HG03280 (cell line): ENCODE measurements around the gene CD68.
A peak's percentile ranks its signal among the peaks of the same experiment; 100 is the strongest.
"Not testable (repeated sequence)": the region's sequence is repeated elsewhere in the genome, so short reads cannot be mapped to it uniquely, and the experiment has no call there.

Experiments
- ATAC-seq: cut with Tn5 transposase; IDR thresholded peaks from one replicate; pipeline ENCODE4 v1.9.1; 2021; ENCODE audit warnings: mild to moderate bottlenecking, moderate library complexity; ENCODE audit not compliant: unreplicated experiment

The CD68 gene

DNA sequence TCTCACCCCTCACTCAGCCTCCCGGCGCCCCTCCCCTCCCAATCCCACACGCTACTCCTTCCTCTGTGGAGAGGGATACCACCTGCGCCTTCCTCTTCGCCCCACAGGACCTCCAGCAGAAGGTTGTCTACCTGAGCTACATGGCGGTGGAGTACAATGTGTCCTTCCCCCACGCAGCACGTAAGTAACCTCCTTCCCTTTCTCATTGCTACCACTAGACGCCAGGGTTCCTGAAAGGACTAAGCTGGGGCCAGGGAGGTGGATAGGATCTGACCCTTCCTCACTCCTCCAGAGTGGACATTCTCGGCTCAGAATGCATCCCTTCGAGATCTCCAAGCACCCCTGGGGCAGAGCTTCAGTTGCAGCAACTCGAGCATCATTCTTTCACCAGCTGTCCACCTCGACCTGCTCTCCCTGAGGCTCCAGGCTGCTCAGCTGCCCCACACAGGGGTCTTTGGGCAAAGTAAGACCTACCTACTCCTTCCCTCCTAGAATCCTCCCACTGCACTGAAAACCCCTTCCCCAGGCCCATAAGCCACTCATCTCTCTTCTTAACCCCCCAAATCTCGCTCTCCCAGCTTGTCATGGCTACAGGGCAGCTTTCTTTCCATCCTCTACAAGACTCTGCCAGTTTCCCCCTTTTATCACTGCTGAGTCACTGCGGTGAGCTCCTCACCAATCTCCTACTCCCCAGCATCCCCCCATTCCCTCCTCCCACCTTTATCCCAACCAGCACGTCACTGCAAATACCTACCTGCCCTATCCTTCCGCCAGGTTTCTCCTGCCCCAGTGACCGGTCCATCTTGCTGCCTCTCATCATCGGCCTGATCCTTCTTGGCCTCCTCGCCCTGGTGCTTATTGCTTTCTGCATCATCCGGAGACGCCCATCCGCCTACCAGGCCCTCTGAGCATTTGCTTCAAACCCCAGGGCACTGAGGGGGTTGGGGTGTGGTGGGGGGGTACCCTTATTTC lies 1.5 kb downstream of the CD68 start:
- no peak for ATAC-seq

DNA sequence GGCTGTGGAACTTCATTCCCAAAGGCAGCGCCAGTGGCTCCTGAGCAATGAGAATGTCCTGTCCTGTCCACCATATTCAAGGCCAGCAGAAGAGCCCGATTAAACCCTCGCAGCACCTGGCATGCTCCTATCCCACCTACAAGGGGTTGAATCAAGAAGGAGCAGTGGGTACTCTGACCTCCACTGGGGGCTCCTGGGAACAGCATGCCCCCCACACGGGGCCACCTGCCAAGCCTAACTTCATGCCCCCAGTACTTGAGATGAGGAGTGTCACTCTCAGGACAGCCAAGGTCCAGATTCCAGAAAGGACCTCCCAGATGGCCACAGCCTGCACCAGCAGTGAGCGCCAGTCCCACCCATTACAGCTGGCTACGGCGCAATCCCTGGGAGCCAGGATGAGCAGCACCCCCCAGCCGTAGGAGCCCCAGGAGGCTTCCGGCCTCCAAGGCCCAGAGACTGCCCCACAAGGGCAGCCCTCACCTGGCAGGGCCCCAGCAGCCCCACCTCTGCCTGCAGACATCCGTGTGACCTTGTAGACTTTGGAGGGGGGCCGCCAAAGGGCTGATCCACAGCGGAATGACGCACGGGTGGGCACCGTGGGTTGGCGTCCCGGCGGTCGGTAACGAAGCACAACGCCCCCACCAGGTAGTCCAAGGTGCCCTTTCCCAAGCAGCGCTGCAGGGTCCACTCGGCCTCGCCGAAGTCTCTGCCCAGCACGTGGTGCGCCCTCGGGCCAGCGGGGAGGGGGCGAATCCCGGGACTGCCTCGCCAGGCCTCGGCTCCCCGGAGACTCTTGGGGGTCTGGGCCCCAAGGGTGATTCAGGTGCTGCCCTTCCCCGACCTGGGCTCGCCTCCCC lies 3.2 kb downstream of the CD68 start:
- peak; percentile 0 for ATAC-seq

DNA sequence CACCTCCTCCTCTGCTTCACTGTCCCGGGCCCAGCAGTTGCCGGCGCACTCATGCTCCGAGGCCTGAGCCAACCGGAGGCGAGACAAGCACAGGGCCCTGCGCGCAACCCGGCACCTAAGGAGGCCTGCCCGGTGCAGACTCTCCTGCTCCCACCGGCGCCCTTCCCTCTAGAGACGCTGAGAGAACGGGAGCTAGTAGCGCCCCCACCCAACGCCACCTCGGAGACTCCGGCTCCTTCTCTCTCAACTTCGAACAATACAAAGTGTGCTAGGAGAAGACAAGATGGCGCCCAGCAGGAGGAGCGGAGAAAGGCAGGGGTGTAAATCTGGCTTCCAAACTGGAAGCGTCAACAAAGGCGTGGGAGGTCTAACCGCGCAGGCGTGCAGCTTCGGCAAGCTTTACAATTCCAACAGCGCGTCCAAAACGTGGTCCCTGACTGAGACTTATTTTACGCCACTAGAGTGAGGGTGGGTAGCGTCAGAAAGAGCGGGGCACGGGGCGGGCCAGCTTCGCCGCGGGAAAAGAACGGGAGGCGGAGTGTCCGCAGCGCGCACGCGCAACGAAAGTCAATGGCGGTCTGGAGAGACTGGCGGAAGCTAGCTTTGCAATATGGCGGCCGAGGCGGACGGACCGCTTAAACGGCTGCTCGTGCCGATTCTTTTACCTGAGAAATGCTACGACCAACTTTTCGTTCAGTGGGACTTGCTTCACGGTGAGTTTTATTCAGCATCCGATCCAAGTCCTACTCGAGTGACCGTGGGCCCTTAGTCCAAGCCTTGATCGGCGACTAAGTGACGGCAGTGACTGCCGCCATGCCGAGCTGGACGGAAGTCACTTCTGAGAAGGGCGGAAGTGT lies 4.0 kb downstream of the CD68 start, which contains the start of gene MPDU1:
Gene MPDU1 (plus strand): TSS at position 600 of the 857 bp plus-strand sequence. CDS start 11 bp downstream, at position 611.
- ATAC-seq, result peak; percentile 75

DNA sequence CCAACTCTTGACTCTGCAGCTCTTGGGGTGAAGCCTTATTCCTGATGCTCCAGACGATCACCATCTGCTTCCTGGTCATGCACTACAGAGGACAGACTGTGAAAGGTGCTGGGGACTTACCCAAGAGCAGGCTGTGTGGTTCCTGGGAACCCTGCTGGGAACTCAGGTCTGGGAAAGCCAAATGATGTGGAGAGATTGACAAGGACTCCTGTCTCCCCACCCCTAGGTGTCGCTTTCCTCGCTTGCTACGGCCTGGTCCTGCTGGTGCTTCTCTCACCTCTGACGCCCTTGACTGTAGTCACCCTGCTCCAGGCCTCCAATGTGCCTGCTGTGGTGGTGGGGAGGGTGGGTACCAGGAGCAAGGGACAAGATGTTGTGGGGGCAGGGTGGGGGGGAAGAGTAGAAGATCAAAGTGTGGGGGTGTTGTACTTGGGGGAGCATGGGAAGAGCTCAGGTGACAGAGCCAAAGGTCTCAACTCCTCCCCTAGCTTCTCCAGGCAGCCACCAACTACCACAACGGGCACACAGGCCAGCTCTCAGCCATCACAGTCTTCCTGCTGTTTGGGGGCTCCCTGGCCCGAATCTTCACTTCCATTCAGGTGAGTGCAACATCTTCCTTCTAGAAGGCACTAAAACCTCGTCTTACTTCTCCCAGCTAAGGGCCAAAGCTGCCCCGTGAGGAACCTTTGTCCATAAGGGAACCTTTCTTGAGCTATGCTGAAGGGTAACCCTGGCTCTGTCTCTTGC lies 7.4 kb downstream of the CD68 start:
- ATAC-seq, result no peak

DNA sequence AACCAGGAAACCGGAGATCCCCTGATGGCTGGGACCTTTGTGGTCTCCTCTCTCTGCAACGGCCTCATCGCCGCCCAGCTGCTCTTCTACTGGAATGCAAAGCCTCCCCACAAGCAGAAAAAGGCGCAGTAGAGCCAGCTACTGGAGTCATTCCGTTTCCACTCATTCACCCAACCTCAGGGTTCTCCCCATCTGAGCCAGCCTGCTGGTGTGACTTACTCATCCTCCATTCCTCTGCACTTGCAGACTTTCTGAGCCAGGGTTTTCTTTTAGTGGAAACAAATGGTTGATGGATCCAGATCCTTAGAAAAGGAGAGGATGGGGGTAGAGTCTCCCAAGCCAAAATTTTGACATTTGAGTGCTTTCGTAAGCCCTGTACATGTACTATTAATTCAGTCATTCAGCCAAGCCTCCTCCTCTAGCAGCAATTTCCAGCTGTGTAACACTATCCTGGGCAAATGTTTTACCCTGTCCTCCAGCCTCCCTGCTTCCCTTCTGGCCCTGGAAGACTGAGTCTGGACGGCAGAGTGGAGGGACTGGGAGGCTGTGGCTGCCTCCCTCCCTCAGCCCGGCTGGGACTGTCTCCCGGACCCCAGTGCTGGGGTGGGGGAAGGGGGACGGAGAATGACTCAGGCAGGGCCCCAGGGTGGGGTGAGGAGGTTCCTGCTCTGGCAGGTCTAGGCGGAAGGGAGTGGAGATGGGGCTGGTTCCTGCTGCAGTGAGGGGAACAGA lies 8.1 kb downstream of the CD68 start:
- no peak for ATAC-seq

DNA sequence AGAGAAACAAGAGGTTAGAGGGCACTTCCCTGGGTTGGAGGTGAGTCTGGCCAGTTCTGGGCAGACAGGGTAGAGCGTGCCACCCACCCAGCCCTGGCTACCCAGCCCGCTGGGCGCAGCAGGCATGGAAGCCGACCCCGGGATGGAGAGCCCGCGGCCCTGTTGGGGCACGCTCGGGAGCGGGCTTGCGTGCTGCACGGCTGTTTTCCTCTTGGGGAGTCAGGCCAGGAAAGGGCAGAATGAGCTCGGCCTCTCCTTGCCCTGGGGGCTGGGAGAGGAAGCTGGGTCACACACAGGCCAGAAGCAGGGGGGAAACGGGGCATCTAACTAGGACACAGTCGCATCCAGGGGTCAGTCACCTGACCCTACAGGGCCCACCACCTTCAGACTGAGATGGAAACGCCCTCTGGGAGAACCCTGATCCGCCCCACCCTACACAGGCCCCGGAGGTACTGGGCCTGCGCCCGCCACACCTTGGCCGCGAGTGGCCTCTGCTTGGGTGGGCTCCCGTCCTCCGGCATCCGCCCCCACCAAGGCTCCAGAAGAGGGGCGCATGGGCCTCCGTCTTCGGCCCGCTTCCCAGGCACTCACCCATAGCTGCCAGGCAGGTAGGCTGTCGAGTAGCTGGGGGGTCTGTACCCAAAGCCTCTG lies 9.2 kb downstream of the CD68 start:
- ATAC-seq, result no peak

DNA sequence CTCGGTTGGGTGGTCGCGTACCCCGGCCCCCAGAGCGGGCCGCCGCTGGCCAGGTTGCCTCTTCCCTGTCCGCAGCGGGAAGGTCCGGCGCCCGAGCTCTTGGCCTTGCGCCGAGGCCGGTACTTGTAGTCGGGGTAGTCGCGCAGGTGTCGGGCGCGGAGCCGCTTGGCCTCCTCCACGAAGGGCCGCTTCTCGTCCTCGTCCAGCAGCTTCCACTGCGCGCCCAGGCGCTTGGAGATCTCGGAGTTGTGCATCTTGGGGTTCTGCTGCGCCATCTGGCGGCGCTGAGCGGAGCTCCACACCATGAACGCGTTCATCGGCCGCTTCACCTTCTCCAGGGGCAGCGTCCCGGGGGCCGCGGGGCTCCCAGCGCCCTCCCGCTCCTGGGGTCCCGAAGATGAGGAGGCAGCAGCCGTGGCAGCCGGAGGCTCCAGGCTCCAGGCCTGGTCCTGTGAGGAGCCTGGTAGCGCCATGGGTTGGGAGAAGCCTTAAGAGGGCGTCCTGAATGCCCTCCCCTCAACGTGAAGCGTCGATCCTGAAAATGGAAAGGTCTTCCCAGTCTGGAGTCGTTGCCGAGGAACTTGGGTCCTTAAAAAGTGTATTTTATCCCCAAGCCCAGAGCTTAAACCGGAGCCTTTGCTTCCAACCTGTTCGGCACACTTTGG lies 9.9 kb downstream of the CD68 start:
- ATAC-seq, result no peak

DNA sequence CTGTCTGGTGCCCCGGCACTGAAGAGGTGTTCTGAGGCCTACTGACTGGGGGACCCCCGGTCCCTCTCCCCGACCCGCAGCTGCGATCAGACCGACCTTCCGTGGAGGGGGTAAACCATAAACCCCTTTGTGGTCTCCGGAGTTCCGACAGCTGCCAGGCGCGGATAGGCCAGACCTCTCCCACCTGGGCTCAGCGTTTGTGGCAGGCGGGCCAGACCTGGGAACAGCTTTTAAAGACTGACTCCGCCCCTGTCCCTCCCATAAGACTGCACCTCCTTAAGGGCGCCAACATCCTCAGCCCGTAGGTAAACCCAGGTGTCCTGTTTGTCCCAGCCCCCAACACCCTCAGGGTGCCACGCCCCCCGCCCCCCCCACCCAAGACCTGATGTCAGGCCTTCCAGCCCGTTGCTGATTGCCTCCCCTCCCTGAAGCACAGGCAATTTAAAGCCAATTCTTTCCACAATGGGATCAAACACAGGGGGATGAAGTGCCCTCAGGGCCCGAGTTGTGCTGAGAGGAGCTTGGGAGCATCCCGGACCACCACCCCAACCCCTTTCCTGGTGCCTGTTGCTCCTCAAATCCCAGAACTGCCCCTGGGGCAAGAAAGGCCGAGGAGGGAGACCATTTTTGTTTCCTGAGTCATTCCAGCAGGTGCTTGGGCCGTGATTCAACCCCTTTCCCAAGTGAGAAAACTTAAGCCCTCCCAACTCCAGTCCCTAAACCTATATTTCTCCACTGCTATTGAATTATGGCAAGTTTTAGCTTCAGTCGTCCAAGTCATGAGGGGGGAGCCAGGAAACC lies 10.7 kb downstream of the CD68 start, which contains the start of gene SOX15:
Gene SOX15 (minus strand): TSS at position 204 of the 801 bp plus-strand sequence. CDS start 418 bp downstream, outside the sequence.
- ATAC-seq, result no peak

DNA sequence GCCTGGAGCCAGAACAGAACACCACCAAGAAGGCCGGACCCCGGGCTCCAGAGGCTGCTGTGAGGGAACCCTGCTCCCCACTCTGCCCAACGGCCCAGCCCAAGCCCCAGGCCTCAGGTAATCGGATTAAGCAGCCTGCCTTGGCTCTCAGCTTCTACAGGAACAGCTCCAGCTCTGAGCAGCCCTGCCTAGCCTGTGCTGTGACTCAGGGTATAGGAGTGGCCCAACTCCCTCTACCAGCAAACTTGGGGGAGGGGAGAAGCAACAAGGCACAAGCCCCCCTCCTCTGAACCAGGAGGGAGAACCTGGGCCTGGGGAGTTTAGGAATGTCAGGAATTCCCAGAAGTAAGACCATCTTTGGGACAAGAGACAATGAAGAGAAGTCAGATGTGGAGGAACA lies 11.3 kb downstream of the CD68 start:
- ATAC-seq, result no peak

DNA sequence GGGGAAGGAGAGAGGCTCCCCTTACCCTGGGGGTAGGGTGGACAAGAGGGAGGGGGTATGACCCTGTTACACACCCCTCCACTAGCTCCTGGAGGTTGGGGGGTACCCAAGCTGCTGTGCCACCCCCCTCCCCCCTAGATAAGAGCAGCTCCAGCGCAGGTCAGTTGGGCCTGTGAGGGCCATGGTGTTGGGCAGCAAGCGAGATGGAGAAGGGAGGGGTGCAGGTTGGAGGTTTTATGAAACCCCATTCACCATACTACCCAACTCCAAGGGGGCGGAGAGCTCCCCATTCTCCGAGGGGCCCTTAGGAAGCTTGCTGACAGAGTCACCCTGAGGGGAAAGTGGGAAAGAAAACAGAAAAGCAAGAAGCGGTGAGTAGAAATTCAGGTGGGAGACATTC lies 12.2 kb downstream of the CD68 start:
- no peak for ATAC-seq

DNA sequence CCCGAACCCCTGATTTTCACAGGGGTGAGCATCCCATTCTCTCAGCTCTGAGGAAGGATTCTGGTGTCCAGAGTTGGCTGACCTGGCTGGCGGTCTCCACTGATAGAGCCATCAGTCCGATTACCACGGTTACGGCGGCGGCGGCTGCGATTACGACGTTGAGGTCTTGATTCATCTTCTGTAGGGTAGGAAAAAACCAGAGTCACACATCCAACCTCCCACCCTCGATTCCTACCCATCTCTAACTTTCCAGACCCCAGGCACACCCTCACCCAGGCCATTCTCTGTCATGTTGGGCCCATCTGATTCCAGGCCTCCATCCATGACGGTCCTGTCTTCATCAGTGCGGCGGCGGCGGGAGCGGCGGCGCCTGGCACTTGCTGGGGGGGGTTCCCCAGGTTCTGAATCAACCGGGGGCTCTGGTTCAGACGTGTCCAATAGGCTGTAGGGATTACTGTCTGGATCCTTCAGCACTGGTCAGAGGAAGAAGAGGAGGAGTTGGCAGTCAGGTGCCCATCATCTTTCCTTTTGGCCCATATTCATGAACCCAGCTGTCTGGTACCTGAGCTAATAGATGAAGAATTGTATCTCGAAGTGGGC lies 13.1 kb downstream of the CD68 start:
- ATAC-seq, result no peak

DNA sequence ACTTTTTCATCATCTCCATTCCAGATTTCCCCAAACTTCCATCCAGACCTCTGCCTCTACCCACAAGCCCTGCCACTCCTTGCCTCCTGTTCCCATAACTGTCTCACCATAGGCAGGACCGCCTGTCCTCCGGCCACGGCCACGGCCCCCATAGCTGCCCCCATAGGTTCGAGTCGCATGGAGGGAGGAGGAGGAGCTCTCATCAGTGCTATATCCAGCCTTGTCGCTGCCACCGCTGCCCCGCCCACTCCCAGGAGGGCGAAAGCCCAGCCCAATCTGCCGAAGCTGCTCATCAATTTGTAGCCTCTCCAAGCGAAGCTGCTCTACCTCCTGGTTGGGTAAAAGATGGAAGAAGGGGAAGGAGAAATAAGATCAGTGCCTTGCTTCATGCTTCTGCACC lies 13.9 kb downstream of the CD68 start:
- no peak for ATAC-seq

DNA sequence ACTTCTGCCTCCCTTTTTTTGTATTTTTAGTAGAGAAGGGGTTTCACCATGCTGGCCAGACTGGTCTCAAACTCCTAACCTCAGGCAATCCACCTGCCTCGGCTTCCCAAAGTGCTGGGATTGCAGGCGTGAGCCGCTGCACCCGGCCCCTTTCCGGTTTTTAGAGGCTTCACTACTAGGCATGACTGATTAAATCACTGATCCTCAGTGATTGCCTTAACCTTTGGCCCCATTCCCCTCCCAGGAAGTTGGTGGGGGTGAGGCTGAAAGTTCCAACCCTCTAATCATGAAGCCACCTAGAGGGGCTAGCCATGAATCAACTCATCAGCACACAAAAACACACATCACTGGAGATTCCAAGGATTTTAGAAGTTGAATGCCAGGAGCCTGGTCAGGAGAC lies 18.1 kb downstream of the CD68 start:
- not testable (repeated sequence) for ATAC-seq

DNA sequence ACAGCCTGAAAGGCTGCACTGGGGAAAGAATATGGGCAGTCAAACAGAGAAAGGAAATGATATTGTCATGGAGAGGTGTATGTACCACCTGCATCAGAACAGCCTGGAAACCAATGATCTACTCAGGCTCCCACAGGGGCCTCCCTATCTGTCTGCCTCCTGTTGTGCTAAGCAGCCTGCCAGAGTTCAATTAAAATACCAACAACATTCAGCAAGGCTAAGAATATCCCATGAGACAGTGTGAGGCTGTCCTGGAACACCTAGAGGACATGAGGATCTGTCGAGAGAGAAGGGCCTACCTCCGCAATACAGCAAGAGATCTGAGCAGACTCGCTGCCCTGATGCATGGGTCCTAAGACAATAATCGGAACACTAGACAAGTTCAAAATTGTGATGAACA lies 26.8 kb downstream of the CD68 start:
- no peak for ATAC-seq

DNA sequence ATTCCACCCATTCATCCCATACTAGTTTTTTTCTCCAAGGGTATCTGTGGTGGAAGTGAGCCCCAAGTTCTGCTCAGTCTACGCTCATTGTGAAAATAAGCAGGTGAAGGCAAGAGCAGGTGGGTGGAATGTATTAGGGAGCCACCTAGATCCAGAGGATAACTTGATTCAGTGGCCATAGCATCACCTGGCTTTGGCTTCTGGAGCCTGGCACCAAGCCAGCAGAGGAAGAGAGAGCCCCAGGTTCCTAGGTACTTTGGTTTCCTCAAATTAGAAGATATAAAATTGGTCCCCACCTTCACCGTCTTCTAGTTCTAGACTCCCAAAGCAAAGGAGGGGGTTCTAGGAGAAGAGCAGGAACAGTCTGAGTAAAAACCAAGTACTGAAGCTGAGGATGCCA lies 31.2 kb downstream of the CD68 start:
- no peak for ATAC-seq

DNA sequence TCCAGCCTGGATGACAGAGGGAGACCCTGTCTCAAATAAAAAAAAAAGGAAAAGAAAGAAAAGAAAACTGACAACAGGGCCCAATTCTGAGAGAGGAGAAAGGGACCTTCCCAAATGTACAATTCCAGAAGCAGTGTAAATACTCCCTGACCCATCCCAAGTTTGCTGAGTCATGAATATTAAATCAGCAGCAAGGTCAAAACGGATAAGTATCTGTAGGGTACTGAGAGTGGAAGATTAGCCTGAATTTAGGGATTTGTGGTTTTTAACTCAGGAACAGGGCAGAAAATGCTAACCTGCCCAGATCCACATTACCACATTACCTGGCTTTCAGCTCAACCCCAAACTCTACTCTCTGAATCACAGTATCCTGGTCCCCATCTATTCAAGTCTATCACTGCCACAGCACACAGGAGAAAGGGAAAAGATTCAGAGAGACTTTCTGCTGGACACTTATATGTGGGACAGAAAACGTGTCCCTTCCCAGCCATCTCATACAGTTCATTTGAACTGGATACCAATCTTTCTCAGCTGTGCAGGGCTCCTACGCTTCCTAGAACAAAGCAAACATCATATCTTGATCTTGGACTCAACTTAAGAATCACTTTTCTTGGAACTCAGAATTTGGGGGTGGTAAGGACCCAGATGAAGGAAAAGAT lies 32.3 kb downstream of the CD68 start:
- ATAC-seq, result no peak

DNA sequence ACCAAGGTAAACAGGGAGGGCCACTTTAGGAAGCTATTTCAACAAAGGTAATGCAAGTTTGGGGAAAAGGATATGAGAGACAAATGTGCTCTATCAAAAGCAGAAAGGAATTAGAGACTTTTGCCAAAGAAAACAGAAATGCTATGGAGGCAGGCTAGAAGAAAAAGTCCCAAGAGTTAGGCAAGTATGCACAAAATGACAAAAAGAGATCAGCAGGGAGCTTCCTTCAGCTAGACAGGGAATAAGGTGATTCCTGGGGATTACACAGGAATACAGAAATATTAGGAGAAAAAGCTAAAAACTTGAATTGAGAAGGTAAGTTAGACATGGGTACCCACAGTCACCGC lies 32.8 kb downstream of the CD68 start:
- ATAC-seq, result no peak
